Measurements from ENCODE around the gene CLK1.
"Not testable (repeated sequence)": the region's sequence is repeated elsewhere in the genome, so short reads cannot be mapped to it uniquely, and the experiment has no call there.

CLK1 gene

GRCh38 chr2:200864176-200865034 is at the start of gene CLK1:
Gene CLK1, minus strand, starts transcription at chr2:200864658. Its CDS starts 2,796 bp downstream, at chr2:200861862.
- DNase-seq (ENCODE audit: low read depth, low spot score): peak; percentile 98

DNA sequence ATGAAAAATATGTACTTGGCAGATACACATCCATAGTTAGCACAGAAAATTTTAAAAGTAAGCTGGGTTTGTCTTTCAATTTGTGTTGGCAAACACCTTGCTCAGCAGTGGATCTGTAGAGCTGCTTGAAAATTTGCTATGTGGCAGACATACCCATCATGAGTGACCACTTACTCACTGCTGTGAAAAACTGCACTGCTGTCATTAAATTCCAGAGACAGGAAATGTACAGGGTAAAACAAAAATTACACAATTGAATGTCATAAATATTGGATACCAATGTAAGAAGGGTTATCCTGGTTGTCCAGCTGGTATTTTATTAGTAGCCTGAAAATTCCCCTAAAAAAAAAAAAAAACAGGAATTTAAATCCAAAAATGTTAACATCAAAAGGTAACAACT is 49.2 kb upstream of the CLK1 start:
- DNase-seq (ENCODE audit: low read depth, low spot score): peak; percentile 51

DNA sequence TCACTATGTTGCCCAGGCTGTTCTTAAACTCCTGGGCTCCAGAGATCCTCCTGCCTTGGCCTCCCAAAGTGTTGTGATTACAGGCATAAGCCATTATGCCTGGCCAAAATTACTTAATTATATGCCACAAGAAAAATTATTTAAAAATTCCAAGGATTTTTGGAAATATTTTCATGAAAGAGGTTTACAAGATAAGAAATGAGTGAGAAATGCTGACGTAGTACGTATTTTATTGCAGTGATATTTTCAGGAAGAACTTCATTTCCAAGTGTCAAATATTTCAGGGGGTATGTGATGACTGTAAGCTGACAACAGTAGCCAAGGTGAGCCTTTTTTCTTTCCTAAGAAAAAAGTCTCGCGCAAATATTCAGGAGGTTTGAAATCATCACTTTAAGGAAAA is 45.5 kb upstream of the CLK1 start:
- DNase-seq (ENCODE audit: low read depth, low spot score): no peak

DNA sequence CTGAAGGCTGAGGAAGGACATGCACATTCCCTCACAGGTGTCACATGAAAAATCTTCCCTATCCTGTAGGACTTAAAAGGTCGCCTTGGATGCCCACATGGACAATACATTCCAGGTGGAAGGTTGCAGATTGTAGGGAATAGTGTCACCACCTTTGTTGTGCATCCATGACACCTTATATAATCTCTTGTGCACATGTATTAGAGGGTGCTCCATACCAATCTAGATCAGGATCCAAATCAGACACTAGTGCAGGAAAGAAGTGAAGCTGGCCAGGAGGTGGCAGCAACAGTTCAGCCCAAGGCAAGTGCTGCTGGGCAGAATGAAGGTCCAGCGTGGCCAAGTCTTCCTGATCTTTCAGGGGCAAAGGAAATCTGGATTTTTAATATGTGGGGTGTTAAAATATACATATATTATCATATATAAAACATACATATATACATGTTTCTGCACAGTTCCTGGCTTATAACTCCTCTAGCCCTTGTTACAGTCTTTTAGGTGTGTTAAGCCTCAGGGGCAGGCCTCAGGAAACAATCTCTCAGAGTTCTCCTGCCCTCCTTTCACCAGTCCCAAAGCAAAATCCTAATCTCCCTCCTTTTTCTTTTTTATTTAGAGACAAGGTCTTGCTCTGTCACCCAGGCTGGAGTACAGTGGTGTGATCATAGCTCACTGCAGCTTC is 41.3 kb upstream of the CLK1 start:
- DNase-seq (ENCODE audit: low read depth, low spot score): peak; percentile 84

DNA sequence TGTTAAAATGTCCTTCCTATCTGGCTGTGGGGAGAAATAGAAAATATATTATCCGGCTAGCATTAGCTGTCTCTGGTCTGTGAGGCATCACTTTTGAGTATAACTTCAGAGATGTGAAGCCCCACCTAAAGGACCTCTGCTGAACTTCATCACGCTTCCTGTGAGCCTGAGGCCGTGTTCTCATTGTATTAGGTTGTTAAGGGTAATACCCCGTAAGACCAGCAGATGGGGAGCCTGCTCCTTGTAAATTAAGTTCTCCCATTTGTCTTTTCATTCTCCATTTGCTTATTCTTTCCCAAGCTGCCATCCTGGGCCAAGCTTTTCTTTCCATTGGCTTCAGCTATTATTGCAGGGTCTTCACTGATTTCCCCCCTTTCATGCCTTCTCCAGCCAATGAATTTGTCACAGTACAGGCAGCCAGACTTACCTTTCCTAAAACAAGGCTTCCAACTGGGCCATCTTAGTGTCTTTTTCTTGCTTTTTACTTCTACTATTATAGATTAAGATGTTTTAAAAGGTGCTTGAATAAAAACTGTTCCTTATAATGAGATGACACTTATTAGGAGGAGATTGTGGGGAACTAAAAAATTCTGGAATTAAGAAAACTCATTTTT is 37.1 kb upstream of the CLK1 start:
- peak; percentile 92 for DNase-seq (ENCODE audit: low read depth, low spot score)

GRCh38 chr2:200899482-200899881 is 35.0 kb upstream of the CLK1 start:
- DNase-seq (ENCODE audit: low read depth, low spot score): no peak

DNA sequence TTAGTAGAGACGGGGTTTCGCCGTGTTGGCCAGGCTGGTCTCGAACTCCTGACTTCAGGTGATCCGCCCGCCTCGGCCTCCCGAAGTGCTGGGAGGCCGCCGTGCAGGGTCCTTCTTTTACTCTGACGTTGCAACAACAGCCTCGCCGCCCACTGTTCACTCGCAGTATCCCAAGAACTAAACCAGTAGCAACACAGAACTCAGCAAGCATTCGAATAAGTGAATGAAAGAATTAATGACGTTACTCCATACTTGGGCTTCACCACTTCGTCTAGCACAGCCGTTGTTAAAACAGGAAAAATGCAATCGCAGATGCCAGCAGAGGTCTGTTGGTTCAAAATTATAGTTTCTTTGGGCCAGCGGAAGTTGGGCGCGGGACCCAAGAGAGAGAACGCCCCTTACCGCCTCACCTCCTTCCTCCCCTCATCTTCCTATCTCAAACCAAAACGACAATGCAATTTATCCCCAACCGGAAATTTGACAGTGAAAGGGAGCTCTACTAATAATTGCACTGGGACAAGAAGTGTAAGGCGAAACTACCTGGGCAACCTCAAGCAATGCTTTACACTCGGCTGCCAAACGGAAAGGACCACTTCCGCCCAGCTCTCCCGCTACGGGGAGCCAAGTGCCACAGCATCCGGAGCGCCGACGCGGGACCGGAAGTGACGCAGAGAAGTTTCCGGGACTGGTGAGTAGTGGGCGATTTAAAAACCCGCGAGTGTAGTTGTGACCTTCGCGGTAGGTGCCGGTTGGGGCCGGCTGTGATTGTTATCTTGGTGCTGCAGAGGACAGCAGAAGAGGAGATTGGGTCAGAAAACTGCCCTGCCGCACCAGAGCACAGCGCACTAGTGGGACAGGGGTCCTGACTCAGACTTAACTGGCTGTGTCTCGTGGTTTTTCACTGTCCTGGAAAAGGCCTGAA is 24.5 kb upstream of the CLK1 start, which contains the start of the genes NIF3L1 and PPIL3:
Gene NIF3L1, plus strand, starts transcription at position 668 of the 922 bp plus-strand sequence. CDS start 2,573 bp downstream, outside the sequence.
Gene PPIL3, minus strand, starts transcription at position 374 of the 922 bp plus-strand sequence. CDS start 1,462 bp downstream, outside the sequence.
- DNase-seq (ENCODE audit: low read depth, low spot score): peak; percentile 99

DNA sequence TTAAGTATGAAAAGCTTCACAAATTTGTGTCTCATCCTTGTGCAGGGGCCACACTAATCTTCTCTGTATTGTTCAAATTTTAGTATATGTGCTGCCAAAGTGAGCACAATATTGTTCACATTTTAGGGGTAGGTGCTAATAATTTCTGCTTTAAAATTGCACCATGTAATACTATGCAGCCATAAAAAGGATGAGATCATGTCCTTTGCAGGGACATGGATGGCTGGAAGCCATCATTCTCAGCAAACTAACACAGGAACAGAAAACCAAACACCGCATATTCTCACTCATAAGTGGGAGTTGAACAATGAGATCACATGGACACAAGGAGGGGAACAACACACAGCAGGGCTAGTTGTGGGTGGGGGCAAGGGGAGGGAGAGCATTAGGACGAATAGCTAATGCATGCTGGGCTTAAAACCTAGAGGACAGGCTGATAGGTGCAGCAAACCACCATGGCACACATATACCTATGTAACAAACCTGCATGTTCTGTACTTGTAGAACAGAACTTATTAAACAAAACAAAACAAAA is 17.3 kb upstream of the CLK1 start:
- not testable (repeated sequence) for DNase-seq (ENCODE audit: low read depth, low spot score)

- DNase-seq (ENCODE audit: low read depth, low spot score): no peak
These were observed 13.9 kb upstream of the CLK1 start for GRCh38 chr2:200878289-200878880.

DNA sequence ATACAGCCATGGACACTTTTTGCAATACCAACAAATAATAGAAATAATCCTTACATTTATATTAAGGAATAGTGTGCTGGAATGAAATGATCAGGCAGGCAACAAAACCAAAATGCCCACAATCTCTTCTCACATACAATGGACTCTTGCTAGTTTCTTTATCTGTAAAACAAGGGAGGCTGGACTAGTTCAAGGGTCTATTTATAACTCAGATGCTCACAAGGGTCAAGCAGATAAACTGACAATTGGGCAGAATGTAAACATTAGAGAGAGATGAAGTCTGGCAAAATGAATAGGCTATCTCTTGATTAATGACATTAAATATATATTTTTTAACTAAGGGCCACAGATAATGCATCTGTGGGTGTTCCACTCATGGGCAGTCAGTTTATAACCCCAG is 13.0 kb upstream of the CLK1 start:
- no peak for DNase-seq (ENCODE audit: low read depth, low spot score)

GRCh38 chr2:200873560-200873959 is 9.1 kb upstream of the CLK1 start:
- DNase-seq (ENCODE audit: low read depth, low spot score): no peak

DNA sequence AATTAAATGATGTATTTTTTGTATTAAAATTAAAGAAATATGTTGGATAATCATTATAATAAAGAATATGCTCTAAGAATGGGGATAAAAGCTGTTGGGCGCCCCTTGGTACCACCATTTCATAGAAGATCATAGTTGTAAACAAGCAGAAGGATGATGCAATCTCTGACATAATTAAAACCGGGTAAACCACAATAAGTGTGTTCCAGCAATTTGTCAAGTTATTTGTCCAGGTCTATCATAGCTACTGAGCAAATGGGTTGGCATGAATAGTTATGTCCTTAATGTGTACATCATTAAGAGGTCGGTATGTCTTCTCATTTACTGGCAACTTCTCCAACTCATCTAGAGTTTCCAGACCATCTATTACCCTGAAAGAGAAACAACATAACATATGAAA is 6.7 kb upstream of the CLK1 start:
- DNase-seq (ENCODE audit: low read depth, low spot score): no peak

DNA sequence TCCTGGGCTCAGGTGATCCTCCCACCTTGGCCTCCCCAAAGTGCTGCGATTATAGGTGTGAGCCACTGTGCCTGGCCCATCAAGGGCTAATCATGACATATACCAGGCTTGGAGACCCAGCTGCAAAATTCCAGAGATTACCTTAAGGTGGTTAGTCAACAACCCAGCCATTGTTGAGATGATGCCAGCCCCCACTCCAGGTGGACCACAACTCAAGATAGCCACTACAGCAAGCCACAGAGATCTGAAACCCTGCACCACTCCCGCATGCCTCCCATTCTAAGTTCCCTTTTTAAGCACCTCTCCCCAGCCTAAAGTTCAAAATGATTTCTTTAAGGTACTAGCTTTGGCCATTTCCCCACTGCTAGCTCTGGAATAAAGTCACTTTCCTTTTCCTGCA is 4.6 kb upstream of the CLK1 start:
- no peak for DNase-seq (ENCODE audit: low read depth, low spot score)

- no peak for DNase-seq (ENCODE audit: low read depth, low spot score)
These were observed 679 bp downstream of the CLK1 start for GRCh38 chr2:200863782-200864175.

GRCh38 chr2:200862532-200863000 is 1.9 kb downstream of the CLK1 start:
- peak; percentile 76 for DNase-seq (ENCODE audit: low read depth, low spot score)

- no peak for DNase-seq (ENCODE audit: low read depth, low spot score)
These were observed 2.8 kb downstream of the CLK1 start for GRCh38 chr2:200861617-200862155.

DNA sequence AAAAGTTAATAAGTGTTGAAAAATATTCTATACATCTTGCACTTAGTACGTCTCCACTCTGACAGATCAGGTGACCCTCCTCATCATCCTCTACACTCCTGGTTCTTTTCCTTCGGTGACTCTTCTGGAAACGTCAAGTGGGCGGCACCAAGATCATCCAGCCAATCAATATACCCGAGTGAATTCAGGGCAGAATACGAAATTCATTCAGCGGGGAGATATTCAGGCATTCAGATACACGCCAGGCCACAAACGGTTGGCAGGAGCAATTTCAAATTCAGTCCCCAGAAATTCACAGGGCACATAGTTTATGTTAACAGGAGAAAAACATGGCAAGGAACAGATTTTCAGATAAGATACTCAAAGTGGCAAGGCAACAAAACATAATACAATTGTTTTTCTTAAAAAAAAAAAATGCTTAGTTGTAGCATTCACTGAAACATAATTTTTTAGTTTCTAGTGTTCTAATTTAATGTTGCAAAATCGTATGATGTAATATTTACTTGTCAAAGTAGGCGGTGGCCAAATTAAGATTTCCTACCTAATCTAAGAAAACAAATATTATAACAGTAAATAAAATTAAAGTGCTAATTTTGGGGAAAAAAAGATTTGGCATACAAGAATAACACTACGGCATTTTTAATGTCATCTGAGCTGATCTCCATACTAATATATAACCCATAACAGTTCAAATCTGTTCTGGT is 4.2 kb downstream of the CLK1 start:
- DNase-seq (ENCODE audit: low read depth, low spot score): peak; percentile 32

DNA sequence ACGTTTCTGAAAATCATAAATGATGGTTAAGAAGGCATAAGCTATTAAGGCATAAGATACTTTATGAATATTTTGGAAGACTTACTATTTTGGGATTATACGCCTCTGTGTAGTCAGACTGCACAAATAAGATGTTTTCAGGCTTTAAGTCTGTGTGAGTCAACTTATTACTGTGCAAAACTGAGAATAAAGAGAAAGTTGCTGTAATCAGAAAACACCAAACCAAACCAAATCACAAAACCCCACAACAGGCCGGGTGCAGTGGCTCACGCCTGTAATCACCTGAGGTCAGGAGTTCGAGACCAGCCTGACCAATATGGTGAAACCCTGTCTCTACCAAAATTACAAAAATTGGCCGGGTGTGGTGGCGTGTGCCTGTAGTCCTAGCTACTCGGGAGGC is 7.7 kb downstream of the CLK1 start:
- no peak for DNase-seq (ENCODE audit: low read depth, low spot score)

- no peak for DNase-seq (ENCODE audit: low read depth, low spot score)
These were observed 11.9 kb downstream of the CLK1 start for GRCh38 chr2:200852605-200853004.
